Heart left ventricle (tissue), 16 donors: ENCODE data around the gene MYH13. TPM values are rescaled to one million over a fixed set of nuclear protein-coding genes. Genes with fewer than 3 reads are reported as not detected.
A peak's percentile ranks its signal among the peaks of the same experiment; 100 is the strongest.

Experiments used
- ATAC-seq, 4 donors: fragments of 200-7000 bp; cut with Tn5 transposase; one replicate each; pipeline ENCODE4 v1.9.1; 2020 to 2022; ENCODE audit warnings: moderate library complexity in 4 of 4, mild to moderate bottlenecking in 3 of 4, moderate number of reproducible peaks in 1 of 4
- DNase-seq, 5 donors: peaks; one replicate each; pipeline ENCODE4 v3.0.0-alpha.2; 2020
- H3K27ac ChIP-seq, 12 donors: fragments of 200-600 bp; sonication (generic) in 4 of 12; one replicate each; pipeline versions ENCODE4 v1.5.0 to v1.8.0; 2016 to 2022; ENCODE audit warnings: mild to moderate bottlenecking in 2 of 12
- H3K27me3 ChIP-seq, 9 donors: fragments of 200-600 bp; sonication (generic) in 2 of 9; one replicate each; pipeline versions ENCODE4 v1.5.1 to v1.8.0; 2016 to 2022; ENCODE audit warnings: mild to moderate bottlenecking in 3 of 9
- H3K36me3 ChIP-seq, 9 donors: fragments of 200-600 bp; sonication (generic) in 2 of 9; one replicate each; pipeline versions ENCODE4 v1.5.0 to v1.8.0; 2018 to 2022; ENCODE audit warnings: mild to moderate bottlenecking in 2 of 9
- H3K4me1 ChIP-seq, 12 donors: fragments of 200-600 bp; sonication (generic) in 4 of 12; one replicate each; pipeline versions ENCODE4 v1.5.0 to v1.8.0; 2016 to 2022; ENCODE audit warnings: mild to moderate bottlenecking in 3 of 12
- H3K4me3 ChIP-seq, 12 donors: fragments of 200-600 bp; sonication (generic) in 4 of 12; one replicate each; pipeline versions ENCODE4 v1.5.0 to v1.8.0; 2017 to 2022; ENCODE audit warnings: mild to moderate bottlenecking in 9 of 12, moderate library complexity in 4 of 12
- H3K9me3 ChIP-seq, 12 donors: fragments of 200-600 bp; sonication (generic) in 4 of 12; one replicate each; pipeline versions ENCODE4 v1.5.0 to v1.8.0; 2016 to 2022; ENCODE audit warnings: mild to moderate bottlenecking in 1 of 12
- CTCF ChIP-seq, 12 donors: fragments of 200-600 bp; sonication (generic) in 4 of 12; IDR thresholded peaks; one replicate each; pipeline versions ENCODE4 v1.5.0 to v1.8.0; 2018 to 2022; ENCODE audit warnings: antibody characterized with exemption in 12 of 12, mild to moderate bottlenecking in 5 of 12
- POLR2A ChIP-seq, 2 donors: fragments of 450-650 bp; IDR thresholded peaks; one replicate each; pipeline ENCODE4 v1.6.1; 2017; ENCODE audit warnings: antibody characterized with exemption in 2 of 2, mild to moderate bottlenecking in 2 of 2, moderate library complexity in 2 of 2
- WGBS, 4 donors: extraction: QIAGEN DNeasy Blood & Tissue Kit in 2 of 4; methylation state at CpG; one replicate each; pipeline versions ENCODE4 v1.1.5 to v1.1.7; 2013 to 2018; 5-methylcytosine and 5-hydroxymethylcytosine counted together
- intact Hi-C, 10 donors: fragments of 100-400 bp; cut with DNase I; formaldehyde crosslinking; loops; one replicate each; pipeline versions ENCODE4 v1.11.1 to v1.14.2; 2022
- polyA plus RNA-seq, 2 donors: library from polyadenylated mRNA; stranded (reverse); fragments of 200-250 nt; gene quantifications; one replicate each; pipeline ENCODE4 v1.2.3, GENCODE V29; 2013
- total RNA-seq, 9 donors: library from RNA; depleted of rRNA in 2 of 9; stranded (reverse); fragments of >200 nt in 2 of 9; fragmentation: NEBNext Ultra II Directional in 3 of 9; extraction: Animal tissue kit (Norgen Biotek cat#: 25700) in 3 of 9; gene quantifications; one replicate each; pipeline versions ENCODE4 v1.1.0 to v1.2.4, GENCODE V29; 2016 to 2023
- donor health status: ischemic (EF 13 %, LVEDD 7.1; RV severe dilation, severe dysfunction).
- donor health status: healthy with polysubstance abuse.
- donor health status: DM: no; HTN: yes; CAD: no.
- donor health status: DM: no; HTN: no; CAD: no.
- donor health status: ischemic (EF 25% LVEDD 6.9; RV normal size, moderate dysfunction).
- donor health status: ischemic (EF 25% LVEDD 5.7; RV mildly dilated, moderate dysfunction).
- donor health status: healthy.
- donor health status: DM: yes; HTN: yes; CAD: no.
- donor health status: ischemic (EF 35%, LVEDD 5.7; RV mildly dilated, moderate dysfunction).
- donor health status: nonischemic (EF 11% LVEDD 7.7; RV severe dilation, severe dysfunction).
- donor health status: DM: yes; HTN: yes; CAD: no.
- donor health status: PGD.
- donor health status: ischemic (EF 29% LVEDD 5.4; RV normal size, mild dysfunction).
- donor health status: nonischemic (EF 23%, LVEDD 6.1; RV moderate dilation, normal function).

Gene MYH13
- total and polyA plus RNA-seq, 11 donors, result 0.01 TPM; not detected in 10

- Histone ChIP-seq H3K36me3 (no peaks in the 10 kb centered on the region), H3K9me3 (no peaks in the 10 kb centered on the region), H3K4me1 (peaks cover 0 to 8% (median 0%) of the 10 kb centered on the region in 12 donors), H3K27me3 (peaks cover 0 to 7% (median 0%) of the 10 kb centered on the region in 9 donors), H3K4me3 (no peak overlapping the region), H3K27ac (peak overlapping the region in 3 of 12 donors; percentile 3 to 56 (median 14))
- no peak for TF ChIP-seq POLR2A (IDR thresholded peaks at IDR 0.05)
- TF ChIP-seq CTCF (IDR thresholded peaks at IDR 0.05), result no peak
- 65 to 81% (median 77%) methylated on average over 1 of the region's 1 CpG for WGBS, 4 donors
- peak in 3 of 4 donors; percentile 56 to 79 (median 56) for ATAC-seq
- intact Hi-C loops, result no loop called here
- DNase-seq, result no peak
These were observed 102.5 kb downstream of the MYH13 start for GRCh38 chr17:10270258-10270657.

DNA sequence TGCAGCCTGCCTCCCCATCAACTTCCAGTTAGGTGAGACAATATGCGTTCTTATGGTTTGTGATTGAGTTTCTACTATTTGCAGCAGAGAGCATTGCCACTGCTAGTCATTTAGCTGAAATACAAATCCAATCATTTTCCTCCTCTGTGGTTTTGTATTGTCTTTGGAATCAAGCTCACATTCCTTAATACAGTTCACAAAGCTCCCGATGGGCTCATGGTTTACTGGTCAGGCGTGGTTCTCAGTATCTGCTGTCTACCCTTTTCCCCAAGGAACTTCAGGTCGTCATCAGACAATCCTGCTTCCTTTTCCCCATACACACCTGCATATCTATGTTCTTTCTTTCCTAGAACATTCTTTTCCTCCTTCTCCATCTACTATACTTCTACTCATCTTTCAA is 104.8 kb downstream of the MYH13 start:
- peaks cover 0 to 8% (median 0%) of the 10 kb centered on the region in 12 donors for H3K4me1 ChIP-seq
- H3K9me3 ChIP-seq, result no peaks in the 10 kb centered on the region
- H3K27ac ChIP-seq, result peak overlapping the region in 1 of 12 donors; percentile 9
- H3K27me3 ChIP-seq, result peaks cover 0 to 4% (median 0%) of the 10 kb centered on the region in 9 donors
- intact Hi-C loops, result no loop called here
- H3K36me3 ChIP-seq, result no peaks in the 10 kb centered on the region
- DNase-seq (no peak), ATAC-seq (no peak)
- no peak for TF ChIP-seq POLR2A (IDR thresholded peaks at IDR 0.05)
- no peak for TF ChIP-seq CTCF (IDR thresholded peaks at IDR 0.05)
- WGBS, 4 donors, result 57 to 67% (median 64%) methylated on average over 4 of the region's 4 CpGs
- H3K4me3 ChIP-seq, result no peak overlapping the region

DNA sequence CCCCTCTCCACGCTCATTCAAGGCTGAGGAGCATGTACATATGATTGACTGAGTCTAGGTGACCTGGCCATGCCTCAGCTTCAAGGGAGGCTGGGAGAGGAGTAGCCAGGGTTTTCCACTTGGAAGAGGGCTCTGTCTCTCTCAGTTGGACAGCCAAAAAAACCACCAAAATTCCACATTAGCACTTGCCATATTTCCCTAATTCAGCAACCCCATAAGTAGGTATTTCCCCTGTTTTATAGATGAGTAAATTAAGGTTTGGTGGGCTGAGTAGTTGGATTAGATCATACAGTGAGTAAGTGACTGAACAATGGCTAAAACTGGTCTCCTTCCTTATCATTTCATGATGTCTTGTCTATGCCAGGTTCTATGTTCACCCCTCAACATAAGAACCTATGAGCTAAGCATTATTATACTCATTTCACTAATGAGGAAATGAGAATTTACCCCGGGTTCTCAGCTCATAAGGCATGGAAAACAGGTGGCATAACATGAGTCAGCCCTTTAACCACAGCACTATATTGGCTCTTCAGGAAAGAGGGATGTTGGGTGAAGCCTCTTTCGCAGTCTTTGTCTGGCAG is 106.4 kb downstream of the MYH13 start:
- H3K9me3 ChIP-seq, result no peaks in the 10 kb centered on the region
- no peak for TF ChIP-seq POLR2A (IDR thresholded peaks at IDR 0.05)
- TF ChIP-seq CTCF (IDR thresholded peaks at IDR 0.05), result no peak
- ATAC-seq, result no peak

DNA sequence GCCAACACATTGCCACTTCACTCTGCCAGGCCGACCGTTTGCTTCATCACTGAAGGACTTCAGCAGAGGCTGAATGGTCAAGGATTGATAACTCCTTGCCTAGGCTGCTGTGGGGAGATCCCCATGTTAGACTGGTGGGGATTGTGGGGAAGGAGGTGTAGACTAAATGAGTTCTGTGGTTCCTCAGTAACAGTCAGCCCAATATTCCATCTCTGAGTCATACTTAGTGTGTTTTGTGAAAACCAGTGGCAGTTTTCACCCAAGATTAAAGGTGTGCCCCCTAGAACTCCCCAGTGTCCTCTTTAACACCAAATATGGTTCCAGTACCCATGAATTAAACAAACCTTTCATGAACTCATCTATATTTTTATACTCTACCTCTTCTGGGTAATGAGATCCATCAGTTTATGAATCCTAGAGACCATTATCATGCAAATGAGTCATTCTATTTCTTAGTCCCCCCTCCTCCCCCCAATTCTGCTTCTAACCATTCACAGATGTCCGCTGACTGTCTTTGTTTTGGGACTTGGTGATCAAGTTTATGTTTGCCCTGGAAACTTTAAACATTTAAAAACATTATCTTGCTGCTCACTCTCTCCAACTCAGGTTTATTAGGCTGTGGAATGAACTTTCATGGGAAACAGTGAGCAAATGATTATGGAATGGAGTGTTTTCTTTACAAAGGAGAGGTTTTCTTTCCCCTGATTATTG is 107.6 kb downstream of the MYH13 start:
- Histone ChIP-seq H3K4me1 (peaks cover 0 to 8% (median 0%) of the 10 kb centered on the region in 12 donors), H3K9me3 (no peaks in the 10 kb centered on the region), H3K36me3 (no peaks in the 10 kb centered on the region), H3K27me3 (peaks cover 0 to 4% (median 0%) of the 10 kb centered on the region in 9 donors), H3K4me3 (no peak overlapping the region), H3K27ac (no peak overlapping the region)
- intact Hi-C loops, result no loop called here
- 46 to 68% (median 58%) methylated on average over 3 of the region's 3 CpGs for WGBS, 4 donors
- ATAC-seq, result no peak
- no peak for DNase-seq
- no peak for TF ChIP-seq POLR2A (IDR thresholded peaks at IDR 0.05)
- no peak for TF ChIP-seq CTCF (IDR thresholded peaks at IDR 0.05)

More for the DNA sequence above, 106.4 kb downstream of the MYH13 start:
- Histone ChIP-seq H3K27me3 (peaks cover 0 to 4% (median 0%) of the 10 kb centered on the region in 9 donors), H3K4me1 (peaks cover 0 to 8% (median 0%) of the 10 kb centered on the region in 12 donors), H3K4me3 (no peak overlapping the region), H3K27ac (no peak overlapping the region), H3K36me3 (no peaks in the 10 kb centered on the region)
- no peak for DNase-seq
- WGBS, 4 donors, result 71 to 85% (median 77%) methylated on average over 3 of the region's 3 CpGs
- intact Hi-C loops, result no loop called here
